ENCODE data around the gene HIRA. TPM values are rescaled to one million over a fixed set of nuclear protein-coding genes. Genes with fewer than 3 reads are reported as not detected.

HIRA gene
- 14.5 and 17.3 TPM in 2 replicates for total RNA-seq

GRCh38 chr22:19431649-19432132, at the start of gene HIRA:
HIRA (minus strand) TSS chr22:19431733; CDS start chr22:19431476, 257 bp downstream.

GRCh38 chr22:19479355-19480172, 48.0 kb upstream of the HIRA start, which contains the start of gene CDC45:
CDC45 (plus strand) TSS chr22:19479920; CDS start chr22:19479969, 49 bp downstream.

GRCh38 chr22:19478901-19479354, 47.4 kb upstream of the HIRA start, which contains the start of gene UFD1:
UFD1 (minus strand) TSS chr22:19479193; CDS start chr22:19479085, 108 bp downstream.

GRCh38 chr22:19447330-19448075, 16.0 kb upstream of the HIRA start, which contains the start of gene C22orf39:
C22orf39 (minus strand) TSS chr22:19447711; CDS start chr22:19447688, 23 bp downstream.

GRCh38 chr22:19432133-19432851, 759 bp upstream of the HIRA start, which contains the start of gene MRPL40:
MRPL40 (plus strand) TSS chr22:19432545; CDS start chr22:19432555, 10 bp downstream.

GRCh38 chr22:19291580-19292457, 139.7 kb downstream of the HIRA start, which contains the start of gene CLTCL1:
CLTCL1 (minus strand) TSS chr22:19291719; CDS start chr22:19291641, 78 bp downstream.

Other genes starting within 250 kb of the HIRA start
- 5.8 and 7.9 TPM in 2 replicates for gene CLTCL1, start 140.0 kb downstream of the HIRA start, total RNA-seq
- gene MRPL40, start 812 bp upstream of the HIRA start, total RNA-seq: 43.2 and 51.1 TPM in 2 replicates
- gene C22orf39, start 16.0 kb upstream of the HIRA start, total RNA-seq: 27.5 and 30.0 TPM in 2 replicates
- 46.3 and 46.5 TPM in 2 replicates for gene UFD1, start 47.5 kb upstream of the HIRA start, total RNA-seq
- 20.4 and 28.6 TPM in 2 replicates for gene CDC45, start 48.2 kb upstream of the HIRA start, total RNA-seq
- 0.14 and 0.37 TPM in 2 replicates for gene CLDN5, start 92.7 kb upstream of the HIRA start, total RNA-seq

All from airway epithelial cell (primary cell).